Stromal cell of bone marrow (primary cell): ENCODE measurements around the gene BCAS3.
"Not testable (repeated sequence)": the region's sequence is repeated elsewhere in the genome, so short reads cannot be mapped to it uniquely, and the experiment has no call there.

ENCODE experiments used
- DNase-seq: peaks from one replicate; pipeline ENCODE4 v3.0.0-alpha.2; 2012; ENCODE audit warnings: low read depth

BCAS3 gene

DNA sequence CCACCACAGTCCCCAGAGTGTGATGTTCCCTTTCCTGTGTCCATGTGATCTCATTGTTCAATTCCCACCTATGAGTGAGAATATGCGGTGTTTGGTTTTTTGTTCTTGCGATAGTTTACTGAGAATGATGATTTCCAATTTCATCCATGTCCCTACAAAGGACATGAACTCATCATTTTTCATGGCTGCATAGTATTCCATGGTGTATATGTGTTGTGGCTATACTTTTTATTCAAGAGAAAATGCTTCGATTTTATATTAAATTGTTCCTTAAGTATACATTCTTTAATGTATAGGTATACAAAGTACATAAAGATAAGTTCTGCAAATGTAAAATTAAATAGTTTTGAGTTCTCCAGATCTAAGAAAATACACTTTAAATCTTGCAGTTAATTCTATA lies 328.3 kb downstream of the BCAS3 start:
- DNase-seq, result not testable (repeated sequence)

DNA sequence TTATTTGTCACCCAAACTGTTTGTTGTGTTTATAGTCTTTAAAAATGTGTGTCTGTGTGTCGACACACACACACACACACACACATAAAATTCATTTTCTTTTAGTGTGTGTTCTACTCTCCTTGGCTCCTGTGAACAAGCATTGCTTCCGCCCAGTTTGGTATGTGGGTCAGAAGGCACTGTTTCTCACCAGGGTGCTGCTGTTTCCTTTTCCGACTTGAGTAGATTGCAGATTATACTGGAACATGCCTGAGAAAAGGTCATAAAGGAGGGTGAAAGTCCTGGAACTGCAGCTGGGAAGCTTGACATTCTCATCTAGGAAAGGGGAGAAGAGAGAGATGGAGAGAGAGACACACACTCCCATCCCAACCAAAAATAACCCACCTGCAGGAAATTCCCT lies 330.3 kb downstream of the BCAS3 start:
- no peak for DNase-seq

DNA sequence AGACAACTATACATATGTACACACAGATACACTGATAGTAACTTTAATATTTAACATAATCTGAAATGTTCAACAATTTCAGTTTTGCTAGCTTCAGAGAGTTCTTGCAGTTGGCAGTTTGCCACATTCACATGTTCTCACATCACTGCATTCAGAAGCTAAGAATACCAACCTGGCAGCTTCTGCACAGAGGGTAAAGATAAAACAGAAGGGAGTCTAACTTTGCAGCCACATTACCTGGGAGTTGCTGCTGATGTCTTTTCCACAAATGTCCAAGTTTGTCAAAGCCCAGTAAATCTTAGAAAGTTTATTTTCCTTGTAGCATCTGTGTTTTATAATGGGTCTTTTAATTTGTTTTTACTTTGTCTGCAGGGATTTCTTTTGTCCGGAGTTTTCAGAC lies 332.0 kb downstream of the BCAS3 start:
- DNase-seq, result no peak

DNA sequence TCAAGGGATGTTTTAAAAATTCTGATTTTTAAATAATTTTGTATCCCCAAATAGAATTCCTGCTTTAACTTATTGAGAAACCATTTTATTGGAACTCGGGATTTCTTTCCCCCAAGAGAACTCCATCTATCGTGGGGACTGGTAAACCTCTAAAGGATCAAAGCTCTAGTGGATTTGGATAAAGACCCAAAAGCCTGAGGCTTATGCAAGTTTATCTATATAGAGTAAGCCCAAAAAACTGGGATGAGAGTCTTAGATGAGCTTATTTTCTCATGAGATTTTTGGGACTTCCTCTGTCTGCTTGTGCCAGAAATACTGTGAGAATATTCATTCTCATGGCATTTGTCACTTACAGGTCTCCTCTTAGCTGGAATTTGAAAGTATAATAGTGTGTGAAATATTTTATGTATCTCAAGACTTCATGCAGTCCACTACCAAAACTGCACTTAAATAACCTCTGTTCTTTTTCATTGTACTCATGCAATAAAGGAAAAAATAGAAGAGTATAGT lies 333.1 kb downstream of the BCAS3 start:
- no peak for DNase-seq

DNA sequence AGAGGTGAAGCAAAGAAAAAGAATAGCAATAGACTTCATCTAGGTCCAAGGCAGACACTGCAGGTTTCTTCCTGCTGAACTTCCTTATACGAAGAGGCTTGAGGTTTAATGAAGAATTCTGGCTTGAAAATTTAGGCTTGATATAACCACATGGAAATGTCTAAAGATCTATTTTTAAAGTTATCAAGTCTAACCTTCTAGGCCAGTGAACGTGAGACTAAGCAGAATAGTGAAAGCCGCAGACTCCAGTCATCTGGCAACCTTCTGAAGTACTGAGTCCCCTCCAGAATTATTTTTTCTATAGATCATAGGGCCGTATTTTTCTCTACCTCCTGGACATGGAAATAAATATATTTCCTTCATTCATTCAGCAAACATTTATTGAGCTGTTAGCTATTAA lies 333.6 kb downstream of the BCAS3 start:
- DNase-seq, result no peak

DNA sequence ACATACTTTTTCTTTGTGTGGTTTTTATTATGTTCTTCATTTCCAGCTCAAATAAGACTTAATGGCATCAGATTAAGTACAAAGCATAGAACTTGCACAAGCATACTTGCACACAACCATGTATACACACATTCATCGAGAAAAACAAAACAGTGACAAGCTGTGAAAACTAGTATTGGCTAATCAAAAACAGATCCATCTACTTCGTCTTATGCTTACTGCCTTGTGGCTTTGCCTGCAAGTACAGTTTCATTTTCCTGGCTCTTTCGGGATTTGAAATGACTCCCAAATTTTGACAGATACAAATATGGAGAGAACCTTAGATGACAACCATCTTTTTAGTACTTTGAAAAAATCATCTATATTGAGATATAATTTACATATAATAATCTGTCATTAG lies 338.3 kb downstream of the BCAS3 start:
- no peak for DNase-seq

DNA sequence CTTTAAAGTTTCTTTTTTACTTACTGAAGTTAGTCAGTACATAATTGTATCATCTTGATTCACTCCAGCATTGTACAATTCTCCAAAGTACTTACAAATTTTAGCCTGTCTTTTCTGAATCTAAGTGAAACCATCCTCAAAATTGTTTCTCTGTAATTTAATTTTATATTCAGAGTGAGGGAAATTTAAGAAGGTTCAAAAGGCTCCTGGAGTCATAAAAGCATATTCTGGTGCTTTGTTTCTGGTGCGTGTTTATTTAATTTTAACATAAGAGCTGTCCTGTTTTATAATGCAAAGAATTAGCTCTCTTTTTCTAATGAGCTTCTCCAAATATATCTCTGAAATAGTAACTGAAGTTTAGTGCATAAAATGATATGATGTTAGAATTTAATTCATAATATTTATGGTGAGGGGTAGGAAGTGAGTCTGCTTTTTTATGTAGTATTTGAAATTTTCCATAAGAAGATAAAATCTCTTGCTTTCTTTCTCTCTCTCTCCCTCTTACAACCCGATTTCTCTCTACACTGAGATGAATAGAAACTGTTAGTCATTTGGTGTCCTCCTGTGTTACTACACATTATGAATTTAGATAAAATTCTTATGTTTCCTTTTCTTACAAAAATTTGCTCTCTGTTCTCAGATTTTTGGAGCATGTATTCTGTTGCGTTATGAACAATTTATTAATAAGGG lies 339.8 kb downstream of the BCAS3 start:
- DNase-seq, result no peak

DNA sequence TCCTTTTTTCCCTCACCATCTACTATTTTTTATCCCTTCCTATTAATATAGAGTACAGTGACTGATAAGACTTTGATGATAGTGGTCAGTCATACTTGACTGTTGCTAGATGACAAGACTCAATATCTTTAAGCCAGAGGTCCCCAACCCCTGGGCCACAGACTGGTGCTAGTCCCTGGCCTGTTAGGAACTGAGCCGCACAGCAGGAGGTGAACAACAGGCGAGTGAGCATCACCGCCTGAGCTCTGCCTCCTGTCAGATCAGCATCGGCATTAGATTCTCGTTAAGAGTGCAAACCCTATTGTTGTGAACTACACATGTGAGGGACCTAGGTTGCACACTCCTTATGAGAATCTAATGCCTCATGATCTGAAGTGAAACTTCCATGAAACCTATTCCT lies 341.3 kb downstream of the BCAS3 start:
- DNase-seq, result no peak

DNA sequence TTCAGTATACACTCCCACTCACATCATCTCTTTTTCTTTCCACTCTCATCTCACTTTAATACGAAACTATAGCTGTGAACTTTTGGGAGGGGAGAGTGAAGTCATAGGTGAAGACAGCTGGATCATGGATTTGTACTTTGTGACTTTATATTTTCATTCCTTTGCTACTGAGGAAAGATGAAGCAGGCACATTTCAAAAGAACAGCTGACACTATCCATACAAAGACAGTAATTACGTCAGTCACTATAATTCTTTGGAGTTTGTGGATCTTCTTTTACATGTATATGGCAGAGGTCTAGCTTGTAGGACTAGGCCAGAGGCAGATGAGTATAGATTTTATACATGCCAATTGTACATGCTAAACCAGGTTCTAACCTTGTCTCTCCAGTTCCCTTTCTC lies 346.3 kb downstream of the BCAS3 start:
- no peak for DNase-seq

DNA sequence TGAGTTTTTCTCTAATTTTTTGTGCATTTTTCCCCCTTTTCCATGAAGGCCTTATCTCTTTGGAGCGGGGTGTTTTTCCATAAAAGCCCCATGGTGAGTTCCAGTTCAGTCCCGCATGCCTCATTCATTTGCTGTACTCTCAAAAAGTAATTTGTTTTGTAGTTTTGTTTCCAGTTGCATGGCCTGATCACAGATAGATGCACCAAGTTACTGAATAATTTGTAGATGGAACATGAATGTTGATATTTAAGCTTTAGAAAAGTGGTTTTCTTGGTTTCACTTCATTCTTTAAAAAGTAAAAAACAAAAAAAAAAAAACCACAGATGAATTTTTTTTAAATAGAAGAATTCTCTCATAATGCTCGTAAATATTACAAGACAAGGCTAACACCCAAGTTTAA lies 349.2 kb downstream of the BCAS3 start:
- DNase-seq, result no peak

DNA sequence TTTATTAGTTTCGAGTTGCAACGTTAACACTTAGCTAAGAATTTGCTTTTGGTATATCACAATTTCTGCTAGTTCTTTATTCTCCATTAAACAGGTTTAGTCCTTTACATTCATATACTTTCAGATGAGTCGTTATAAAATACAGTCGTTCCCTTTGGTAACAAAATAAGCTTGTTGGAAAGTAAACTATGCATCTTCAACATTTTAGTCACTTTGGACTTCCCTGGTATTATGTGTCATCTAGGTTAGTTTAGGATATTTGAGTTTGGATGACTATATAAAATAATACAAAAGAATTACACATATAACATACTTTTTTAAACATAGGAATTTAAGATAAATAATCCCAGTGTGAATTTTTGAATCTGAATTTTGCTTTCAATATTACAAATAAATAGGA lies 351.5 kb downstream of the BCAS3 start:
- DNase-seq, result no peak

DNA sequence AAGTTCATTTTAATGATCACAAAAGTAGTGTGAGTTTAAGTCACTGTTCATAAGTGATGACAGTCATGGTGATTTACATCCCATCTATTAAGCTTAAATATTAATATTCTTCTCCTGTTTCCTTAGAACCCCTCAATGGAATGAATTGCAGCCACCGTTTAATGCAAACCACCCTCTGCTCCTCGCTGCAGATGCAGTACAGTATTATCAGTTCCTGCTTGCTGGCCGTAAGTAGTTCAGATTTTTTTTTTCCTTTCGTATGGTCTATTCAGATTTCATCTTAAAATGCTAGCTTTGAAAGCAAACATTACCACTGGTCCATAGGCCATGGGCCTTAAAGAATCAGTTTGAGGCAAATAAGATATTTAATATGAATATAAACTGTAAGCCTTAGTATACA lies 363.0 kb downstream of the BCAS3 start:
- no peak for DNase-seq

DNA sequence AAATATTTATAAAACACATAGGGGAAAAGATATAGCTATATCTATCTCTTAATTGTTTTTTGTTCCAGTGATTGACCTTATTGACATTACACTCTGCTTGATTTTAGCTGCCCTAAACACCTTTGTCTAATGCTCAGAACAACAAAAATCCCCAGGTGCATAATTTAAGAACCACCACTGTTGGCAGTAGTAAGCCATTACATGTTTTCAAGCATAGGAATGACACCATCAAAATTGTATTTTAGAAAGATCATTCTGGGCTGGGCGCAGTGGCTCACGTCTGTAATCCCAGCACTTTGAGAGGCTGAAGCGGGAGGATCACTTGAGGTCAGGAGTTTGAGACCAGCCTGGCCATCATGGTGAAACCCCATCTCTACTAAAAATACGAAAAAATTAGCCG lies 364.7 kb downstream of the BCAS3 start:
- DNase-seq, result not testable (repeated sequence)

DNA sequence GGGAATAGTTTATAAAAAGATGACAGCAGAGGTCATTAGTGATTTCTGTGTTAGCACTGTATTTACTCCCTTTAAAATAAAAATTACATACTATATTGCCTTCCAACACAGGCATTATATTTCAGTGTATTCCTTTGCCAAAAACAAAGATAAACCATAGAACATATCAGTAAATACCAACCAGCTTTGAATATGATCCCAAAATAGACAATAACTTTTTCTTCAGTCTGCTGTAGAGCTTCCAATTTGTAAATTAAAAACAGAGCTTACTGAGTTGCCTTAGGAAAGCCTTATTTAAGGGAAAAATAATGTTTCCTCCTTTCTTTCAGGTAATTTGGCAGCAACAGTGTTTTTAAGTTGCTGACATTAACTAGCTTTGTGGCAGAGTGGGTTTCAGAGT lies 369.9 kb downstream of the BCAS3 start:
- no peak for DNase-seq

DNA sequence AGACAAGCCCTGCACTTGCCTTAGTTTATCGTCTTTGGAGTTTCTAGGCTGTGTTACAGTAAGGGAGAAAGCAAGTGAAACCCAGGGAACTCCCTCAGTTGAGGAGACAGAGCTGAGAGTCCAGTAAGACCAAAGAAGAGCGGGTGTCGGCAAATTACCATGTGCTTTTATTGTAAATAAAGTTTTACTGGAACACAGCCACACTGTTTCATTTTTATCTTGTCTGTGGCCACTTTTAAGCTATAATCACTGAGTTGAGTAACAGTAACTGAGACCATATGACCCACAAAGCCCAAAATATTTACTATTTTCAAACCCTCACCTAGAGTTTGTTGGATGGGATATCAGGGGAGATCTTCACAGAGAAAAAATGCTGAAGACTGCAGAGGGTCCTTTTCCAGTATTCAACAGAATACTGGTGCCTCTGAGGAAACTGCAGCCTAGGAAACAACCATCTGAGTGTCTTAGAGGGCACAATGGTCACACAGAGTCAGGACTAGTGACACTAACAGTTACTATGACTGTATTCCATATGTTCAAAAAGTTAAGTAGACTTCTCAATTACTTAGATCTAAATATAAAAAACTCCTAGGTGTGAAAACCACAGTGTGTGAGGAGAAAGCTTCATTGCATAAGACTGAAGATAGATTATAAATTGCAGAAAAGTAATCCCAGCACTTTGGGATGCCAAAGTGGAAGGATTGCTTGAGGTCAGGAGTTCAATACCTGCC lies 370.9 kb downstream of the BCAS3 start:
- DNase-seq, result no peak

DNA sequence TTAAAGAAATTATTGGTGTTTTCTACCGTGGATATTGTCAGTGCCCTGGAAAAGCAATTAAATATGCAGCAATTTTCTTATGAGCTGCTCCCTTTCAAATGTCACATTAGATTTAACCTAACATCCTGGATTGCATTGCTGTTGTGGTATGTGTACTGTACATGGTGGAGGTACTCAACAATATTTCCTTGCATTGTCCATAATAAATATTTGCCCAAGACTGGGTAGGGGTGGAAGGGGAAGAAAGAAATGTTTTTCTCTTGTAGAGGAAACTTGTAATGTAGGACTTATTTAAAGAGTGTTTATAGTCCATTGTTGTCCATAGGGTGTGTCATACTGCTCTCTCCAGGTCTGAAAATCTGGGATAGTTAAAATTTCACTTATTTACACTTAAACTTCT lies 375.8 kb downstream of the BCAS3 start:
- DNase-seq, result no peak

DNA sequence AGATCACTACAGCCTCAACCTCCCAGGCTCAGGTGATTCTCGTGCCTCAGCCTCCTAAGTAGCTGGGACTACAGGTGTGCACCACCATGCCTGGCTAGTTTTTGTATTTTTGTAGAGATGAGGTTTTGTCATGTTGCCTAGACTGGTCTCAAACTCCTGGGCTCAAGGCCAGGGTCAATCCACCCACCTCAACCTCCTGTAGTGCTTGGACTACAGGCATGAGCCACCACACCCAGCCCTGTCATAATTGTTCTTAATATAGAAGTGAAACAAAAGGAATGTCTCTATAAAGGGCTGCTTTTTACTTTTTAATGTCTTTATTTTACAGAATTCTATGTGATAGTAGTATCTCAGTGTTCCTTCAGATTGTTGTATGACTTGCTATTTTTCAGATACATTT lies 376.8 kb downstream of the BCAS3 start:
- DNase-seq, result no peak

DNA sequence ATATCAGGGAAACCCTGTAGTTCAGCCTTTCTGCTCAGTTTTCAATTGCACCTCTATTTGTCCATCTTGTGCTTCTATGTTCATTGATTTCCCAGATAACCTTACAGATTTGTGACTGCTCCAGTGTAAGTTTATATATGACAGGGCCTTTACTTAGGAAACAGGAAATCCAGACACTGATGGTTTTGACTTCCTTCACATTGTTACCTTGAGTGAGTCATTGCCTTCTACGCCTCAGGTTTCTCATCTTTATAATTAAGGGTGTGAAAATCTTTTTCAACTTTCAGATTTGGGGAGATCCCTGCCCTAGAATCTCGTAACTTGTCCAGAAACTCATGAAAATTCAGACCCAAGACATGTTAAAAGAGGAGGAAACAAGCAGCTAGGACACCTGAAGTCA lies 379.6 kb downstream of the BCAS3 start:
- DNase-seq, result no peak

DNA sequence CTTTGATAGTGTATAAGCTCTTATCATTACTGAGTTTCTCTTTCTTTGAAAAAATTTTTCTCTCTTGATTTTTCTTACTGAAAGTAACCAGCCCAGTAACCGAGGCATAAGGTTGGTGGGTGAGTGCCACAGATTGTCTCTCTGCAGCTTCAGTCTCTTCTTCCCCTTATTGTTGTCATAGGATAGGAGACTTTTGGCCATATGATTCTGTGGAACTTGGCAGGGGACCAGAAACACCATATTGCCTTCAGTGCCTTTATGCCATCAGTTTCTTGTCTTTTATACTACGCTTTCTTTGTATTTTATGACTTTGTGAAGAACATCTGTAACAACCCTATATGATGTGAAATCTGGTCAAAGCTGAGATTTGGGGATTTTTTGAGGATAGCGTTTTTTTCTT lies 380.4 kb downstream of the BCAS3 start:
- DNase-seq, result no peak

DNA sequence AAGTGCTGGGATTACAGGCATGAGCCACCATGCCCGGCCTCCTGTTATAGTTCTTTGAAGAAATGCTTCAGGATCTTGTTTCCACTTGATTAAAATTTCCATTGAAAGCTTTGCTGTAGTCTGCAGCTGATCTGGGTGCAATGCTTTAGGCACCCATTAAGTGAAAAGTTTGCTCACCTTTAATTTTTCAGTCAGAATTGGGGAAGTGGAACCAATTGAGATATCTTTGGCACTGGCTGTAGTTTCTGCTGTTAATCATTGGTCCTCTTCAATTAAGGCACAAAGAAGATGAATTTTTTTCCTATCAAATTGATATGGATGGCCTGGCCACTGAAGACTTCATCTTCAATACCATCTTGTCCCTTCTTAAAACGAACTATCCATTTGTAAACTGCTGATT lies 385.9 kb downstream of the BCAS3 start:
- no peak for DNase-seq

DNA sequence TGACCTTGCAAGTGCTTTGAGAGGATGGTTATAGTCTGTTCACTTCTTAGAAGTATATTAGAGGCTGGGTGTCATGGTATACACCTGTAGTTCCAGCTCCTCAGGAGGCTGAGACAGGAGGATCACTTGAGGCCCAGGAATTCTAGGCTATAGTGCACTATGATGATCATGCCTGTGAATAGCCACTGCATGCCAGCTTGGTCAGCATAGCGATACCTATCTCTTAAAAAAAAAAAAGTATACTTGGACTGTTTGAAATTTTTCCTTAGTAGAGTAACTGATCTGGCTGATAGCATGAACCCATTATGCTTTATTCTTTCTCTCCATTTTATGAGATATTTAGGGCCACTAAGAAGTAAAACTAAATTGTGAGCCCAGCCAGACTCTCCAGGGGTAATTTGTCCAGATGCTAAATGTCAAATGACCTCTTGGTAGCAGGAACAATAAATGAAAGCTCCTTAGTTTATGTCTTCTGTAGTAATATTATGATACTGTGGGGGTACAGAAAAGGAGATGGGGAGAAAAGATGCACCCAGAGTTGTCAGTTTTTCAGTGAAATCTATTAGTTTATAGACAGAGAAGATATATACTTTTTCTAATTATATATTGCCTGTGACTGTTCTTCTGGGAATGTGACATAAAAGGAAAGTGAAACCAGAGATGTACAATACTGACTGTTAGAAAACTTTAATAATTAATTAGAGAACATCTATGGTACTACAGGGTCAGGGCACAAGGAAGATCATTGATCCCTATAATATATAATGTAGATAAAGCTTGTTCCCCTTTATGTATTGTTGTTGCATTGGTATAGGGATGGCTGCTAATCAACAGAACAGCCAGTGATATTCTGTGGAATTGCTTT lies 386.7 kb downstream of the BCAS3 start:
- DNase-seq, result no peak

DNA sequence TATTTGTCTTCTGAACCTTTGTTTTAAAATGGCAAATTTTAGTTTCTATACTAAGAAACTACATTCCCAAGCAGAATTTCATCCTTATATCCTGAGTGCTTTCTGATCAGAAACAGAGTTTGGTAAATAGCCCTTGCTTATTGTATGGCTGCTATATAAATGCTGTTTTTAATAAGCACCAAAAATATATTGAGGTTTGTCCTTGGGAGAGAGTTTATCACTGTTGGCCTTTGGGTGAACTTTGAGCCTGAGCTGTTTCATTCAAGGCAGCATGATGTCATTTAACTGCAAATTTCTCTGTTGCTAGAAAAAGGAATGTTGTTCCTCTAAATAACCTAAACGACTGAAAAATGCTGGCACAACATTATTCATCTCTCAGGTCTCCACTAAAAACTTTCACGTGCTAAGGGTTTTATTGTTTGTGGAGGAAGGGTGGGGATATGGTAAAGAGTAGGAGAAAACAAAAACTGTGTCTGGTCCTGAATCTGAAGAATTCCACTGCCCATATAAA lies 387.7 kb downstream of the BCAS3 start:
- peak; percentile 28 for DNase-seq

DNA sequence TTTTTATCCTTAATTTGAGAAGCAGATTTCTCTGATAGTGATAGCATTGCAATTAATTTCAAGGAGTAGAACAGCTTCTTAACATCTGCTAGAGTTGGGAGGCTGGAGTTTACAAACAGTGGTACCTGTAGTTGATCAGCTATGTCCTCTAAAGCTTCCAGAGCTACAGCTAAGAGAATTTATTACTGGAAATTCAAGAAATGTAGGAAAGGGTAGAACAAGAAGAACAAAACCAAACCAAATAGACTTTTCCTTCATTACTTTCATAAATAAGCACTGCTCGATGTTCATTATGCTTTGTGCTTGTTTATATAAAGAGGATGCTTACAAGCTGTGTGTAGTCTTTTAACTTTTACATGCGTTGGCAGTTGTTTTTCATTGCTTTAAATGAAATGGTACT lies 388.4 kb downstream of the BCAS3 start:
- DNase-seq, result no peak
